Sciatic nerve (tissue), 2 donors: ENCODE measurements around the gene PDGFB. TPM values are rescaled to one million over a fixed set of nuclear protein-coding genes. Genes with fewer than 3 reads are reported as not detected.

Experiments used
- ATAC-seq: fragments of 200-7000 bp; cut with Tn5 transposase; one replicate; pipeline ENCODE4 v1.9.1; 2020; ENCODE audit warnings: mild to moderate bottlenecking, moderate library complexity
- DNase-seq: peaks from one replicate; pipeline ENCODE4 v3.0.0-alpha.2; 2020; ENCODE audit warnings: low spot score
- intact Hi-C: fragments of 100-400 bp; cut with DNase I; formaldehyde crosslinking; loops from one replicate; pipeline ENCODE4 v1.14.2; 2022
- total RNA-seq: library from RNA; stranded (reverse); fragmentation: NEBNext Ultra II Directional; extraction: Animal tissue kit (Norgen Biotek cat#: 25700); gene quantifications from one replicate; pipeline ENCODE4 v1.2.1, GENCODE V29; 2021
- donor health status: DM: no; HTN: no; CAD: no.
- donor health status: DM: no; HTN: no; CAD: no.

Gene PDGFB
- total RNA-seq, 1 donor from 2014 or later, result 24.2 TPM

DNA sequence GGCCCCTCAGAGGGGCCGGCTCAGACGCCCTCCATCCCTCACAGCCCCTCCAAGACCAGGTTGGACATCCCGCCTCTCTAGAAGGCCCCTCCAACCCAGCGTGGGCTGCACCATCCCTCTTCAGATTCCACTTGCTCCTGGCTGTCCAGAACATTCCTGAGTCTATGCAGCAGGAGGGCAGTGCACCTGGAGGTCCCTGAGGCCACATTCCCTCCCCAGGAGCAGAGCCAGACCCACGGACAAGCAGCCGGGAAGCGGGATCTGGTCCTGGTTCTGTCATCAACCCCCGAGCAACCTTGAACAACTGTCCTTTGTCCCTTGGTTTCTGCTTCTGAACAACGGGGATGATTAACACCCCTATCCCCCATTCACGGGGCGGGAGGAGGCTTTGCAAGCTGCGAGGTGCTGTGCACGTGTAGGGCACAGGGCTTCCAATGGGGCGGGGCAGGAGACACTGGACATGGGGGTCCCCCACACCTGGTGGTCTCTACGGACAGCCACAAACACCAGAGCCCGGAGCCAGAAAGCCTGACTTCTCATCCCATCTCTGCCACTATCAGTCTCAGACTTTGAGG, 13.2 kb upstream of the PDGFB start:
- no peak for DNase-seq
- intact Hi-C loops, result no loop called here
- no peak for ATAC-seq

DNA sequence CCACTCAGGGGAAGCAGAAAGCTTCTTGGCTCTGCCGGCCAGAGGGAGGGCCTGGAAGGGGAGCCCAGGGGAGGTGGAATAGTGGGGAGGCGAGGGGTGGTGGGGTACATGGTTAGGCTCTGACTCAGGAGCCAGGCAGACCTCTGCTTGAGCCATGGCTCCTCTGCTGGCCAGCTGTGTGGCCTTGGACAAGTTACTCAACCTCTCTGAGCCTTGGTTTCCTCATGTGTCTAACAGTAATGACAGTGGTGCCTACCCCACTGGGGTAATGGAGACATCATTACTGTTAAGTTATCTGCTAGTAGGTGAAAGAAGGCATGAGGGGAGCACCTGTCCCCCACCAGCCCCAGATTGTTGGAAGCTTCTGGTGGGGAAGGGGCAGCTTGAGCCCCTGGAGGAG, 12.2 kb upstream of the PDGFB start:
- no peak for DNase-seq
- no peak for ATAC-seq
- intact Hi-C loops, result no loop called here

DNA sequence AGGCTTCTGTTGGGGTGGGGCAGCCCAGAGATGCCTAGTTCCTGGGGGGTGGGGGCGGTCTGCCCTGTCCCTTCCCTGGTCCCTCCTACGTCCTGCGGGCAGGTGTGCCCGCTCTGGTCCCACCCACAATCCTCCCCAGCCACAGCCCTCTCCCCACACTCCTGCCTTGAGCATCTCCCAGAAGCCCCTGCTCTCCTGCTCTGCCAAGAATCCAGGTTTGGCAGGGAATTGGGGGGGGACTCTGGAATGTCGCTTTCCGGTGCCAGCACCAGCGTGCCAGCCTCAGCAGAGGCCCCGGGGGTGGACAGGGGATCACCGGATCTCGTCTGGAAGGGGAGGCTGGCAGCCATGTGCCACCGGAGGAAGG, 11.4 kb upstream of the PDGFB start:
- ATAC-seq, result no peak
- no peak for DNase-seq
- intact Hi-C loops, result no loop called here

DNA sequence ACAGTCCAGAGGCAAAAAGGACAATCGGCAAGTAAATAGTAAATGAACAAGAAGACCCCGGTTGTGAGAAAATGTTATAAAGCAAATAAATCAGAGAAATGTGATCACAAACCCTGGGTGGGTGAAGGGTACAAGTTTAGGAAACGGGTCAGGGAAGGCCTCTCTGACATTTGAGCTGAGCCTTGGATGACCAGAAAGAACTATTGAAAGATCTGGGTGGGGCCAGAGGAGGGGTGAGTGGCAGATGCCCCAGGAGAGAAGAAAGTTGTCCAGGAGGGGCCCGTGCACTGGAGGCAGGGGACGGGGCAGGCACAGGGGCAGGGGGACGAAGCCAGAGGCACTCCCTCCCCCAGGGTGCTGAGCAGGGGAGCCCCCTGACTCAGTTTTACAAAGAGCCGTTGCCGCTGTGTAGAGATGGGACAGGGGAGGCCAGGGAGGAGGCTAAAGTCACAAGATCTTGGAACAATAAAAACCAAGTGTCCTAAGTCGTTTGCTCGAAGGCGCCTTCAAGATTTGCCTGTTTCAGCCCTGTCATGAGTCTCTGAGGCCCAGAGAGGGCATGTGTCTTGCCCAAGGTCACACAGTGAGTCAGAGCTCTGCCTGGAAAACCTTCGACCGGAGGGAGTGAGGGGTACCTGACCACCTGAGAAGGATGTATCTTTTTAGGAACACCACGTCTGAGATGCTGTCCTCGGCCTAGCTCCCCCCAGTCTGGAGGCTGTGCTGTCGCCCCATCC, 10.8 kb upstream of the PDGFB start:
- DNase-seq (no peak), ATAC-seq (no peak)
- intact Hi-C loops, result no loop called here

DNA sequence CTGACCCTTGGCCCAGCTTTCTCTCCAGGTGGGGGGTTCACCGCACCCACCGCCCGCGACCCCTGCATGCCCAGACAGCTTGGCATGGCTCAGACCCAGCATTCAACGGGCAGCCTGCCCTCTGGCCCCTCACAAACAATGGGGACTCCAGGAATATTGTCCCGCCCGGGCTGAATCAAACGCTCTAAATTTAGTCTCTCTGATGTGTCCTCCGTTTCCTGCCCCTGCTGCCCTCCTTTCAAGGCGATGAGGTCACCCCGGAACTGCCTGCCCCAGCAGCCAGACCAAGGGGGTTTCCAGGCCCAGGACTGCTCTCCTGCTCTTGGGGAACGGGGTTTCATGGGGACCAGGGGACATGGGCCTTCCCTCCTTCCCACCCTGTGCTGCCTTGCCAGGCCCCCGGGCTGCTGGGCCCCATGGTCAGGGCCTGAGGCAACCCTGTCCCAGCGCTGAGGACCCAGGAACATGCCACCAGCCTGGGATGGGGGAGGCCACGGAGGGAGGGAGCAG, 10.1 kb upstream of the PDGFB start:
- intact Hi-C loops, result loop anchor here (5.0 kb wide), 1 partner anchor 732 kb away; no protein-coding TSS in a partner anchor
- no peak for DNase-seq

DNA sequence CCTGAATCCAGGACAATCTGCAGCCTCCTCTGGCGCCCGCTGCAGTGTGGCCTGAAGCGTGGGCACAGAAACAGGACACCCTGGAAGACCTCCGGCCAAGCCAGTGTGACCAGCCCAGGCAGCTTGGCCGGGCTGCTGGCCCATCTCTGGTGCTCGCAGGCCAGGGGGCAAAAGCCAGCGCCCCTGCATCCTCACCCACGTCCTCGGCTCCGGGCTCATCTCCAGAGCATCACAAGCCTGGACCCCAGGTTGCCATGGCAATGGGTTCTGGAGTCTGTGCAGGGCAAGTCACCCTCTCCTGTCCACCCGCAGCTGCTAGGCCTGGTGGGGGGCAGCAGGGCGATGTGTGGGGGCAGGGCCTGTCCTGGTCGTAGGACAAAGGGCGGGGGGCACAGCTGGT, 9.3 kb upstream of the PDGFB start:
- DNase-seq (no peak), ATAC-seq (peak; percentile 5)
- intact Hi-C loops, result loop anchor here (5.0 kb wide), 1 partner anchor 733 kb away; no protein-coding TSS in a partner anchor

More for the DNA sequence above, 10.1 kb upstream of the PDGFB start:
- peak; percentile 8 for ATAC-seq

DNA sequence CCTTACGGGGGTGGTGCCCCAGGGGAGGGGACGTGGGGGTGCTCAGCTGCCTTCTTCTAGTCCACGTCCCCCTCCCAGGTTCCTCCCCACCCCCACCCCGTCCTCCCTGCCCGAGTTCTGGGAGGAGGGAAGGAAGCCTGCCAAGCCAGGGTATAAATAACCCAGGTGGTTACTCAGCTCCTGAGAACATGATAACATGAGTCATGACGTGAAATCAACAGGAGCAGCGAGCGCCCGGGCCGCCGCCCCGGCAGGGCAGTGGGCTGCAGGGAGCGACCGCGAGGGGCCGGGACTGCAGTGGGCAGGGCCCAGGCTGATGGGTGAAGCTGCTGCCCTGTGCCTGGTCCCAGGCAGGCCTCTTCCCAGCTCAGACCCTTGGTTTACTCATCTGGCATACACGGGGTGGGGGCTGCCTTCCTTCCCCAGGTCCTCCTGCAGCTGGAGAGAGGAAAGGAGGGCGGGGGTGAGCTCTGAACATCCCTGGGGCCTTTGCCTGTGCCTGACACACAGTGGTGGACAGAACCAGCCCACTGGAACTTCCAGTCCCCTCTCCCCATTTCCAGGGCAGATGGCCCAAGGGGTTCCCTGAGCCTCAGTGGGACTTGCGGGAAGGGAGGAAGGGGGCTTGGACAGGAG, 8.8 kb upstream of the PDGFB start:
- intact Hi-C loops, result loop anchor here (5.0 kb wide), 1 partner anchor 734 kb away; no protein-coding TSS in a partner anchor
- DNase-seq (no peak), ATAC-seq (peak; percentile 59)

DNA sequence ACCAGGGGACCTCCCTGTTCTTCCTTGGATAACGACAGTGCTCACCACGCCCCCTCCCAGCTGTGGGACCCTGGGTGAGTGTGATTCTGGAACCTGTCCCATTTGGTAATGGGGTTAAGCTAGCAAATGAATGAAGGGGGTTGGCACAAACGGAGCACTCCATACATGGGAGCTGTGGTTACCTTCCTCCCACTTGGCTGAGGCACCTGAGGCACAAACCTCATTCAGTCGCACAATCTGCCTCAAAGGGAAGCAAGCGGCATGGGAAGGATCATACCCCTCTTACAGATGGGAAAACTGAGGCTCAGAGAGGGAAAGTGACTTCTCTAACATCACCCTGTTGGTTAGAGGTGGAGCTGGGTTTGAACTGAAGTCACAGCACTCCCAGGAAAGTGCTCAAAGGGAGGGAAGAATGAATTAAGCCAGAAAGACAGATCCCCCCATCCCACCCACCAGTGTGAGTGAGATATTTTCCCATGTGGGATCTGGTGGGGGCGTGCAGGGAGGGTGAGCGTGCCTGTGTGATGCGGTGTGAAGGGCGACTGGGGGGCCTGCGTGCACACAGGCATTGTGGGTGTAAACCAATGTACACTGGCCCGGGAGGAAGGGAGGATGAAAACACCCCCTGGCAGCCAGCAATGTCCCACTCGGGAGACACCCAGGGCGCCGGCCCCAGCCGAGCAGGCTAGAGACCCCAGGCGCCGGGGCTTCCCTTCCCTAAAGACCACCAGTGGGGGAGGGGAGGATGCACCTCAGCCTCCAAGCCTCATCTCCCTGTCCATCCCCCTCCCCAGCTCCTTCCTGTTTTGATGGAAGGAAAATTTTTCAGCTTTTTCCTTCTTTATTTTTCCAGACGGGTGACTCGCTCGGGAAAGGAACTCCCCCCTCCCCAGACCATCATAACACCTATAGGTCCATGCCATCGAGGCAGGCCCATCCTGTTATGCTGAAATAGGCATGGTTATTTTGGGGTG, 8.0 kb upstream of the PDGFB start:
- intact Hi-C loops, result loop anchor here (5.0 kb wide), 1 partner anchor 735 kb away; no protein-coding TSS in a partner anchor
- DNase-seq, result no peak
- no peak for ATAC-seq

DNA sequence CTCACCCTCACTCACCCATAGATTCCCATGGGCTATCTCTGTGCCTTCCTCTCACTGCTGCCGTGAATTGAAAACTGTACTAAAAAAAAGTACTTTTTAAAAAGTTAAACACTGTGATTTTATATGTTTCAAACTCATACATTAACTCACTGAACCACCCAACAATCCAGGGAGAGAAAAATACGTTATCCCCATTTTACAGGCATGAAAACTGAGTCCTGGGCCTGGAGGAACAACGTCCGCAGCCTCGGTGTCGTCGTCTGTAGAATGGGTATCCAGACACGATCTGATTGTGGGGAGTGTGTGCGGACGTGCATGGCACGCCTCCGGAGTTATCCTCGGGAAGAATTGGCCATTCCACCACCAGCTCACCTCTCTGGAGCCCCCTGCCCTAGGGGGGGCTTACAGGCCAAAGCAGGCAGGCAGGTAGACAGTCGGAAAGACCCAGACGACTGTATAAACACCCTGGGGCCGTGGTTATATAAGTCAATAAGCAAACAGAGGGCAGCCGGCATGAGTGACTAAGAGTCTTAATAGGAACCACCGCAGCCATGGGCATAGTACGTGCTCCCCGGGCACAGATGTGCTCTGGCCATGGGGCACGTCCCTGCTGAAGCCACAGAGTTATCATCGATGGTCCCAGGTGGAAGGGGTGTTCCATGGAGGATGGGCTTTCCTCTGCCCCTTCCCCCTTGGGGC, 7.1 kb upstream of the PDGFB start:
- intact Hi-C loops, result loop anchor here (5.0 kb wide), 1 partner anchor 735 kb away; no protein-coding TSS in a partner anchor
- no peak for ATAC-seq
- no peak for DNase-seq

DNA sequence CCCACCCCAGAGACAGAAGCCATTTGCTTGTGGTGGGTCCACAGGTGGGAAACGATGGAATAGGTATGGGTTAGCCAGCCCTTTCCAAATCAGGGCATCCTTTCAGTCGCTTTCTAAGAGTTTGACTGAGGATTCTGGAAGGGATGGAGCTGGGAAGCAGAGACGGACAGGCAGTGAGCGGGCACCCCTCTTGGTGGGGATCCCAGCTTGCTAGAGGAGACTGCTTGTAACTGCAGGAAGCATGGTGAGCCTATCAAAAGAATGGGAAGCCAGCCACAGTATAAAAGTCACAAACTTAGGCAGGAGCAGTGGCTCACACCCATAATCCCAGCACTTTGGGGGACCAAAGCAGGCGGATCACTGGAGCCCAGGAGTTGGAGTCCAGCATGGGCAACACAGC, 6.1 kb upstream of the PDGFB start:
- intact Hi-C loops, result loop anchor here (5.0 kb wide), 1 partner anchor 736 kb away; no protein-coding TSS in a partner anchor
- ATAC-seq (no peak), DNase-seq (no peak)

DNA sequence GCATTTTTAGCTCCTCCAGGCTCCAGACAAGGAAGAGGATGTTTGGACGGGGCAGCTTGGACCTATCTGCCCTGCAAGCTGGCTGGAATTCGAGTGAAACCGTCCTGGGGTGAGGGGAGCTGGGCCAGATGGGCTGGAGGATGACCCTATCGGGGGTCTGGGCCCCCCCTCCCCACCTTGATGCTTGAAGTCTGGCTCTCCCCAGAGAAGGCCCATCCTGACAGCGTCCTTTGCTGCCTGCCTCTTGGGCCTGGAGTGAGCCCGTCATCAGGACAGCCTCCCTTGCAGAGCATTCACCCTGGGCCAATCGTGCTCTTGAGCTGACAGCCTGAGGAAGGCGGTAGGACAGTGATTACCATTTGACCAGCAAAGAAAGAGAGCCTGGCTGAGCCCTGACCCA, 5.3 kb upstream of the PDGFB start:
- intact Hi-C loops, result loop anchor here (5.0 kb wide), 1 partner anchor 737 kb away; no protein-coding TSS in a partner anchor
- ATAC-seq (no peak), DNase-seq (no peak)

DNA sequence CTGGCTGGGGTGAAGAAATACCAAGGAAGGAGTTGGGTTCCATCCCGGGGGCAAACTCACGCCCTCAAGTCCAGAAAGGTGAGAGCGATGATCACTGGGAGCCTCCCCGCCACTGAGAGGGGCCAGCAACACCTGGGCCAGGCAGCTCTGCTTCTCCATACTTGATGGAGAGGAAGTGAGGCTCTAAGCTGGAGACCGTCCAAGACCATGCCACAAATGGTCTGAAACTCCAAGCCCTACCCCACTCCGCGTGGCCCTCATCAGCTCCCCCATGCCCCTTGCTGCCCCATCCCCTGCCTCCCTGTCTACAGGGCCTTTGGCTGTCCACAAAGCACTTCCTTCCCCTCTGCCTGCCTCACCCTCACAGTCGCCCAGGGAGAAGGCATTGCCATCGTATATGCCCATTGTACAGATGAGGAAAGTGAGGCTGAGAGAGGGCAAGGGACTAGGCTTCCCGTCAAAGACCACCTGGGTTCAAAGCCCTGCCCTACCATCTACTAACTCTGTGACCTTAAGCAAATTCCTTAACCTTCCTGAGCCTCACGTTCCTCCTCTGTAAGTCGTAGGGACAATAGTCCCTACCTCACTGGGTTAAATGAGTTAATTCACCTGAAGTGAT, 4.4 kb upstream of the PDGFB start:
- no peak for ATAC-seq
- no peak for DNase-seq
- intact Hi-C loops, result no loop called here

DNA sequence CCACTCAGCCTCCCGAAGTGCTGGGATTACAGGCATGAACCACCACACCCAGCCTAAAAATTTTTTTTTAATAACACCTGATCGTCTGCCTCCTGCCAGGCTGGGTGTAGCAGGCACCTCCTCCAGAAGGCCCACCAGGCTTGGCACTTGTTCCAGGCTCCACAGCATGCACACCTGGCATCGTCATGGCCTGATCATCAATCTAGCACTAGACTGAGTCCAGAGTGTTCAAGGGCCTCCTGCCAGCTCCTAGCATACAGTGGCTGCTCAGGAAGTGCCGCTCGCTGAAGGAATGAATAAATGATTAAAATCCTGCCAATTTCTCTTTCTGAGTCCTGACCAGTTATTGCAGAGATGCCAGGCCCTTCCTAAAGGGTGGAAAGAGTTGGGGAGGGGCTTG, 3.5 kb upstream of the PDGFB start:
- intact Hi-C loops, result no loop called here
- ATAC-seq, result no peak
- no peak for DNase-seq

DNA sequence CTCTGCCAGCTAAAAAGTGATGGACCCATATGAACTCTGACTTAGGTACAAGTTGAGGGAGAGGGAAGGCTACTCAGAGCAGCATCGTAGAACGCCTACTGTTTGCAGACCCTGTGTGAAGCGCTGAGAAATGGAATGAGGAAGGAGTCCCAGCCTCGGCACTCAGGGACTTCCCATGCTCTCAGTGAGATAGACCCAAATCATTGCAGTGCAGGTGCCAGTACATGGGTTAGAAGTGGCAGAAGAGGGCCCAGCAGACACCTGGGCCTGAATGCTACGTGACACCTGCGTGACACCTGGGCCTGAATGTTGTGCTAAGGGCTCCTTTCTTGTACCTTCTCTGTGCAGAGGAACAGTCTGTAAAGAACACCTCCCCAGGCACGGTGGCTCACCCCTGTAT, 2.6 kb upstream of the PDGFB start:
- no peak for ATAC-seq
- no peak for DNase-seq
- intact Hi-C loops, result no loop called here

DNA sequence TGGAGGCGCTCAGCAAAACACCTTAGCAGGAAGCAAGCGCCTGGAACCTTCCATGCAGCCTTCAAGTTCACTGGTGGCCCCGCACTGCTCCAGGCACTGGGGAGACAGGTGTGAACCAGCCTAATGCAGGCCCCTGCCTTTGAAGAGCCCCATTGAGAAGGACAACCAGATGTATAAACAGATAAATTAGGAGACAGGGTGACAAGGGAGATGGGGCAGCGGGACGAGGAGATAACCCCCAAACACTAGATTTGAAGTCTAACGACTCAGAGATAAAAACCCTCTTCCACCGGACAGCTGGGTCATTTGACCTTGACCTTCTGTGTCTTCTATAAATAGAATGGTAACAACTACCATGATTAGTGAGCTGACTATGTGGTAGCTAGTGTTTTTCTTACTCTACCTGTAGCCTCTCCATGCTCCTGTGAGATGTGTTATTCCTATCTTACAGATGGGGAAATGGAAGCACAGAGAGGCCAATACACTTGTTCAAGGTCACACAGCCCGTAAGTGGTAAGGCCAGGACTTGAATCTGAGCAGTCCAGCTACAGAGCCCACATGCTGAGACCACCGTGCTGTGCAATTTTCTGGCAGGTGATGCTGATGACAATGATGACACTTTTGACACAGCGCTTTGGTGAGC, 2.0 kb upstream of the PDGFB start:
- intact Hi-C loops, result no loop called here

DNA sequence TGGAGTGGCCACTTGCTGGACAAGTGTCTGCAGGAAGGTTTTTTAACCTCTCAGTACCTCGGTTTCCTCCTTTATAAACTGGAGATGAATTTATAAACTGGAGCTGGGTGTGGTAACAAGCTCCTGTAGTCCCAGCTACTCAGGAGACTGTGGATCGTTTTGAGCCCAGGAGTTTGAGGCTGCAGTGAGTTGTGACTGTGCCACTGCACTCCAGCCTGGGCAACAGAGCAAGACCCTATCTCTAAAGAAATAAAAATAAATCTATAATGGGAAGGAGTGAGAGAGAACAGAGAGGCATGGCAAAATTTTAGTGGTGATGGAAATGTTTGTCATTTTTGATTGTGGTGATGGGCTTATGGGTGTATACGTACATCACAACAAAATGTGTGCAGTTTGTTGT, 1.4 kb upstream of the PDGFB start:
- no peak for ATAC-seq
- DNase-seq, result no peak
- intact Hi-C loops, result no loop called here

More for the DNA sequence above, 2.0 kb upstream of the PDGFB start:
- DNase-seq (no peak), ATAC-seq (no peak)
